ENCODE results near the gene PTPN1. TPM values are rescaled to one million over a fixed set of nuclear protein-coding genes. Genes with fewer than 3 reads are reported as not detected.

Gene PTPN1
- total RNA-seq, 1 donor from 2014 or later, result 47.5 TPM

- DNase-seq, result no peak
- Mint-ChIP-seq H3K27me3 (ENCODE audit: unreplicated experiment) (peaks cover 2% of the 10 kb centered on the region), H3K4me1 (ENCODE audit: low read depth, unreplicated experiment) (peaks cover 9% of the 10 kb centered on the region), H3K4me3 (ENCODE audit: unreplicated experiment) (no peak overlapping the region), H3K9me3 (ENCODE audit: unreplicated experiment) (peaks cover 3% of the 10 kb centered on the region), H3K27ac (ENCODE audit: unreplicated experiment) (no peak overlapping the region), H3K36me3 (ENCODE audit: unreplicated experiment) (no peaks in the 10 kb centered on the region)
- no peak for TF ChIP-seq CTCF (IDR thresholded peaks at IDR 0.05; ENCODE audit: partially characterized antibody, unreplicated experiment)
Measured at GRCh38 chr20:50519036-50519762, 9.0 kb downstream of the PTPN1 start.

GRCh38 chr20:50520222-50520880, 10.2 kb downstream of the PTPN1 start:
- no peak overlapping the region for H3K27ac Mint-ChIP-seq (ENCODE audit: unreplicated experiment)
- TF ChIP-seq CTCF (IDR thresholded peaks at IDR 0.05; ENCODE audit: partially characterized antibody, unreplicated experiment), result no peak
- H3K4me1 Mint-ChIP-seq (ENCODE audit: low read depth, unreplicated experiment), result peaks cover 9% of the 10 kb centered on the region
- H3K9me3 Mint-ChIP-seq (ENCODE audit: unreplicated experiment), result peaks cover 3% of the 10 kb centered on the region
- H3K36me3 Mint-ChIP-seq (ENCODE audit: unreplicated experiment), result no peaks in the 10 kb centered on the region
- H3K4me3 Mint-ChIP-seq (ENCODE audit: unreplicated experiment), result no peak overlapping the region
- peaks cover 2% of the 10 kb centered on the region for H3K27me3 Mint-ChIP-seq (ENCODE audit: unreplicated experiment)
- DNase-seq, result no peak

GRCh38 chr20:50521221-50522052, 11.3 kb downstream of the PTPN1 start:
- Mint-ChIP-seq H3K36me3 (ENCODE audit: unreplicated experiment) (no peaks in the 10 kb centered on the region), H3K4me3 (ENCODE audit: unreplicated experiment) (no peak overlapping the region), H3K4me1 (ENCODE audit: low read depth, unreplicated experiment) (peaks cover 9% of the 10 kb centered on the region), H3K27me3 (ENCODE audit: unreplicated experiment) (peaks cover 2% of the 10 kb centered on the region), H3K27ac (ENCODE audit: unreplicated experiment) (no peak overlapping the region), H3K9me3 (ENCODE audit: unreplicated experiment) (peaks cover 3% of the 10 kb centered on the region)
- no peak for DNase-seq
- TF ChIP-seq CTCF (IDR thresholded peaks at IDR 0.05; ENCODE audit: partially characterized antibody, unreplicated experiment), result no peak

GRCh38 chr20:50522053-50522674, 12.0 kb downstream of the PTPN1 start:
- H3K27ac Mint-ChIP-seq (ENCODE audit: unreplicated experiment), result no peak overlapping the region
- H3K4me3 Mint-ChIP-seq (ENCODE audit: unreplicated experiment), result no peak overlapping the region
- TF ChIP-seq CTCF (IDR thresholded peaks at IDR 0.05; ENCODE audit: partially characterized antibody, unreplicated experiment), result no peak
- peaks cover 2% of the 10 kb centered on the region for H3K27me3 Mint-ChIP-seq (ENCODE audit: unreplicated experiment)
- peaks cover 3% of the 10 kb centered on the region for H3K9me3 Mint-ChIP-seq (ENCODE audit: unreplicated experiment)
- peaks cover 9% of the 10 kb centered on the region for H3K4me1 Mint-ChIP-seq (ENCODE audit: low read depth, unreplicated experiment)
- no peak for DNase-seq
- H3K36me3 Mint-ChIP-seq (ENCODE audit: unreplicated experiment), result no peaks in the 10 kb centered on the region
